ENCODE measurements around the gene TRIM28. TPM values are rescaled to one million over a fixed set of nuclear protein-coding genes. Genes with fewer than 3 reads are reported as not detected.

The TRIM28 gene
- total and polyA plus RNA-seq, 2 donors (not counting 3 experiments of a cell fraction or from before 2014, with no cell fraction given): 429 to 521 TPM

GRCh38 chr19:58520257-58520599, 23.6 kb upstream of the TRIM28 start:
- no peaks in the 10 kb centered on the region for H3K27me3 ChIP-seq (ENCODE audit: control insufficient read depth in 2 of 2, insufficient read depth in 2 of 2, low read length in 2 of 2)
- no peaks in the 10 kb centered on the region for H3K9me3 ChIP-seq (replicated peaks; ENCODE audit: control insufficient read depth, insufficient read depth, low read length)
- H3K4me3 ChIP-seq (replicated peaks in 1 of 3; ENCODE audit: insufficient read depth in 1 of 3, low read depth in 1 of 3, low read length in 3 of 3): peak overlapping the region; percentile 58 to 83 (median 73)
- intact Hi-C loops (cut with micrococcal nuclease): no loop called here
- no peaks in the 10 kb centered on the region for H4K20me1 ChIP-seq (replicated peaks; ENCODE audit: control insufficient read depth, extremely low read depth, insufficient read depth, low read length)
- peaks cover 0 to 11% of the 10 kb centered on the region in 2 experiments for H3K36me3 ChIP-seq (ENCODE audit: control insufficient read depth in 2 of 2, extremely low read depth in 1 of 2, insufficient read depth in 2 of 2, low read length in 2 of 2)
- ChIA-PET CTCF (interaction anchor here (0.6 to 4.6 kb wide), 25 partner anchors 8 to 302 kb away, joined by 3 to 111 read pairs (median 8); partner anchors contain the start of genes CHMP2A, MZF1, SLC27A5 and TRIM28), POLR2A (interaction anchor here (1.1 to 3.4 kb wide), 3 partner anchors 24 to 55 kb away, joined by 6 to 20 read pairs (median 17); partner anchors contain the start of gene TRIM28)
- peaks cover 19% of the 10 kb centered on the region for H3K4me1 ChIP-seq (ENCODE audit: control insufficient read depth, extremely low read depth, insufficient read depth, low read length)
- H3K9ac ChIP-seq (replicated peaks; ENCODE audit: extremely low read depth, insufficient read depth, low read length): peak overlapping the region; percentile 91
- peak overlapping the region; percentile 81 for H2AFZ ChIP-seq (ENCODE audit: low read depth, low read length)
- DNase-seq (ENCODE audit: low read depth, low spot score) (no peak), FAIRE-seq (no peak)
- peak overlapping the region; percentile 69 for H3K27ac ChIP-seq (ENCODE audit: insufficient read depth, low read depth, low read length)
- BruUV-seq (replicated peaks): TSS peak; percentile 91
- peaks cover 30% of the 10 kb centered on the region for H3K79me2 ChIP-seq (ENCODE audit: control insufficient read depth, insufficient read depth, low read length)
- TF ChIP-seq GATA2 (IDR thresholded peaks at IDR 0.05; ENCODE audit: insufficient read depth, insufficient read length, low read depth, low read length) (no peak), MAX (IDR thresholded peaks at IDR 0.05; ENCODE audit: insufficient read depth, insufficient read length) (no peak), POLR2A (IDR thresholded peaks at IDR 0.05; ENCODE audit: low read depth, low read length) (no peak), CTCF (IDR thresholded peaks at IDR 0.05; ENCODE audit: extremely low read depth in 1 of 2, insufficient read depth in 1 of 2, low read depth in 1 of 2, low read length in 2 of 2) (no peak), EZH2 (IDR thresholded peaks at IDR 0.05; ENCODE audit: borderline replicate concordance, low read depth, low read length, severe bottlenecking) (no peak)
- dilution Hi-C loops (cut with MboI; ENCODE audit: extremely low pct_ligation_motif_present, low sequenced_read_pairs): no loop called here
- peak overlapping the region; percentile 84 for H3K4me2 ChIP-seq (ENCODE audit: insufficient read depth, low read length)
- no peaks in the 10 kb centered on the region for H3K9me1 ChIP-seq (replicated peaks; ENCODE audit: control insufficient read depth, extremely low read depth, insufficient read depth, low read length)
